ENCODE data around the gene CCL19. TPM values are rescaled to one million over a fixed set of nuclear protein-coding genes. Genes with fewer than 3 reads are reported as not detected.
"Not testable (repeated sequence)": the region's sequence is repeated elsewhere in the genome, so short reads cannot be mapped to it uniquely, and the experiment has no call there.

CCL19 gene
- polyA plus RNA-seq (2012; rRNA removed), result not detected in 2 replicates
- not detected in 2 replicates for polyA plus RNA-seq (2012; cell fraction: cytosol; rRNA removed)
- polyA plus RNA-seq (2012; cell fraction: nucleus; rRNA removed), result not detected in 2 replicates

GRCh38 chr9:34690983-34691935 lies at the start of gene CCL19:
Gene CCL19, minus strand, starts transcription at chr9:34691276. Its CDS starts 137 bp downstream, at chr9:34691139.
- TF ChIP-seq, protein P1, sequence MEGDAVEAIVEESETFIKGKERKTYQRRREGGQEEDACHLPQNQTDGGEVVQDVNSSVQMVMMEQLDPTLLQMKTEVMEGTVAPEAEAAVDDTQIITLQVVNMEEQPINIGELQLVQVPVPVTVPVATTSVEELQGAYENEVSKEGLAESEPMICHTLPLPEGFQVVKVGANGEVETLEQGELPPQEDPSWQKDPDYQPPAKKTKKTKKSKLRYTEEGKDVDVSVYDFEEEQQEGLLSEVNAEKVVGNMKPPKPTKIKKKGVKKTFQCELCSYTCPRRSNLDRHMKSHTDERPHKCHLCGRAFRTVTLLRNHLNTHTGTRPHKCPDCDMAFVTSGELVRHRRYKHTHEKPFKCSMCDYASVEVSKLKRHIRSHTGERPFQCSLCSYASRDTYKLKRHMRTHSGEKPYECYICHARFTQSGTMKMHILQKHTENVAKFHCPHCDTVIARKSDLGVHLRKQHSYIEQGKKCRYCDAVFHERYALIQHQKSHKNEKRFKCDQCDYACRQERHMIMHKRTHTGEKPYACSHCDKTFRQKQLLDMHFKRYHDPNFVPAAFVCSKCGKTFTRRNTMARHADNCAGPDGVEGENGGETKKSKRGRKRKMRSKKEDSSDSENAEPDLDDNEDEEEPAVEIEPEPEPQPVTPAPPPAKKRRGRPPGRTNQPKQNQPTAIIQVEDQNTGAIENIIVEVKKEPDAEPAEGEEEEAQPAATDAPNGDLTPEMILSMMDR (IDR thresholded peaks at IDR 0.05), result no peak
- TF ChIP-seq FOXM1 (IDR thresholded peaks at IDR 0.05; ENCODE audit: low read depth) (no peak), EP300 (IDR thresholded peaks at IDR 0.05; ENCODE audit: borderline replicate concordance in 1 of 2, low read depth in 1 of 2, low read length in 1 of 2) (no peak), RFX5 (IDR thresholded peaks at IDR 0.05; ENCODE audit: low read length) (no peak), GATA2 (CRISPR knock-in tag; IDR thresholded peaks at IDR 0.05) (no peak), SMC3 (IDR thresholded peaks at IDR 0.05; ENCODE audit: low read depth, low read length) (no peak), JUND (IDR thresholded peaks at IDR 0.05) (no peak), NRF1 (IDR thresholded peaks at IDR 0.05; ENCODE audit: low read depth, low read length) (no peak), MEF2A (IDR thresholded peaks at IDR 0.05; ENCODE audit: borderline replicate concordance, low read depth) (no peak)
- TF ChIP-seq, protein P2, sequence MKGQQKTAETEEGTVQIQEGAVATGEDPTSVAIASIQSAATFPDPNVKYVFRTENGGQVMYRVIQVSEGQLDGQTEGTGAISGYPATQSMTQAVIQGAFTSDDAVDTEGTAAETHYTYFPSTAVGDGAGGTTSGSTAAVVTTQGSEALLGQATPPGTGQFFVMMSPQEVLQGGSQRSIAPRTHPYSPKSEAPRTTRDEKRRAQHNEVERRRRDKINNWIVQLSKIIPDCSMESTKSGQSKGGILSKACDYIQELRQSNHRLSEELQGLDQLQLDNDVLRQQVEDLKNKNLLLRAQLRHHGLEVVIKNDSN (IDR thresholded peaks at IDR 0.05; ENCODE audit: borderline replicate concordance, low read depth), result no peak
- Histone ChIP-seq H2AFZ (ENCODE audit: low read depth) (no peak within 1 kb of the TSS), H3K27ac (ENCODE audit: low read depth in 2 of 2, low read length in 1 of 2) (no peak within 1 kb of the TSS), H3K9me2 (no peaks in the 10 kb centered on the region), H4K20me1 (ENCODE audit: insufficient read depth) (no peaks in the 10 kb centered on the region), H3K9ac (no peak within 1 kb of the TSS), H3K4me3 (ENCODE audit: low read depth in 2 of 2, low read length in 1 of 2) (no peak within 1 kb of the TSS), H3F3A (replicated peaks; ENCODE audit: insufficient read depth) (no peaks in the 10 kb centered on the region), H3K4me1 (ENCODE audit: control insufficient read depth in 1 of 2, insufficient read depth in 2 of 2, low read depth in 1 of 2, low read length in 1 of 2) (no peaks in the 10 kb centered on the region; a peak in 1 of 4 replicates), H3K79me2 (ENCODE audit: insufficient read depth) (no peaks in the 10 kb centered on the region), H3K36me3 (replicated peaks in 1 of 2; ENCODE audit: control insufficient read depth in 1 of 2, insufficient read depth in 2 of 2, low read length in 1 of 2) (no peaks in the 10 kb centered on the region), H3K4me2 (no peak within 1 kb of the TSS), H3K9me3 (no peaks in the 10 kb centered on the region), H3K27me3 (ENCODE audit: insufficient read depth) (no peaks in the 10 kb centered on the region)
- CTCF ChIA-PET, result interaction anchor here (0.8 to 3.1 kb wide), 4 partner anchors 11 to 26 kb away, joined by 3 to 26 read pairs (median 6); no protein-coding TSS in a partner anchor
- no peak for DNase-seq
- POLR2A ChIA-PET, result no interaction called here
- WGBS (ENCODE audit: low lambda C conversion rate), result 59% methylated on average over 3 of the region's 6 CpGs

DNA sequence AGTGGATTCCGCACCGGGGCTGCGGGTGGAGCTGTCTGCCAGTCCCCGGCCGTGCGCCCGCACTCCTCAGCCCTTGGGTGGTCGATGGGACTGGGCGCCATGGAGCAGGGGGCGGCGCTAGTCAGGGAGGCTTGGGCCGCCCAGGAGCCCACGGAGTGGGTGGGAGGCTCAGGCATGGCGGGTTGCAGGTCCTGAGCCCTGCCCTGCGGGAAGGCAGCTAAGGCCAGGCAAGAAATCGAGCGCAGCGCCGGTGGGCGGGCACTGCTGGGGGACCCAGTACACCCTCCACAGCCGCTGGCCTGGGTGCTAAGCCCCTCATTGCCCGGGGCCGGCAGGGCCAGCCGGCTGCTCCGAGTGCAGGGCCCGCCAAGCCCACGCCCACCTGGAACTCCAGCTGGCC lies 49.1 kb upstream of the CCL19 start:
- WGBS (ENCODE audit: low lambda C conversion rate), result 97% methylated on average over 6 of the region's 27 CpGs

More for the DNA sequence above, 49.1 kb upstream of the CCL19 start:
- H3K9me3 ChIP-seq; H3K4me2 ChIP-seq; H3F3A ChIP-seq (replicated peaks; ENCODE audit: insufficient read depth); H3K9me2 ChIP-seq; H3K79me2 ChIP-seq (ENCODE audit: insufficient read depth); H3K4me3 ChIP-seq (ENCODE audit: low read depth in 2 of 2, low read length in 1 of 2); H3K4me1 ChIP-seq (ENCODE audit: control insufficient read depth in 1 of 2, insufficient read depth in 2 of 2, low read depth in 1 of 2, low read length in 1 of 2); H3K9ac ChIP-seq; H3K27ac ChIP-seq (ENCODE audit: low read depth in 2 of 2, low read length in 1 of 2); POLR2A ChIA-PET; H2AFZ ChIP-seq (ENCODE audit: low read depth); H4K20me1 ChIP-seq (ENCODE audit: insufficient read depth); DNase-seq; H3K36me3 ChIP-seq (replicated peaks in 1 of 2; ENCODE audit: control insufficient read depth in 1 of 2, insufficient read depth in 2 of 2, low read length in 1 of 2); H3K27me3 ChIP-seq (ENCODE audit: insufficient read depth): not testable (repeated sequence)
- CTCF ChIA-PET, result interaction anchor here (3.7 kb wide), 1 partner anchor 20 kb away, joined by 14 read pairs; no protein-coding TSS in a partner anchor

All from SK-N-SH (cell line).